OCI-LY1 (cell line): ENCODE measurements around the gene PCBP1.

Source experiments
- CTCF ChIP-seq: fragments of 200-600 bp; sonication (generic), shearing (Covaris generic); IDR thresholded peaks from 2 replicates; pipeline ENCODE4 v1.5.1; 2017; ENCODE audit warnings: mild to moderate bottlenecking, antibody characterized with exemption, low read length, moderate library complexity, mixed read lengths
- EZH2 ChIP-seq: fragments of 200-600 bp; sonication (generic), shearing (Covaris generic); IDR thresholded peaks from 2 replicates; pipeline ENCODE4 v1.8.0; 2017; ENCODE audit warnings: borderline replicate concordance, mixed run types, mild to moderate bottlenecking, antibody characterized with exemption, low read length, moderate library complexity, mixed read lengths

GRCh38 chr2:70070542-70071268 lies 16.6 kb upstream of the PCBP1 start:
- TF ChIP-seq CTCF, result peak; percentile 83
- no peak for TF ChIP-seq EZH2
